ENCODE results near the gene SLC9A9. TPM values are rescaled to one million over a fixed set of nuclear protein-coding genes. Genes with fewer than 3 reads are reported as not detected.

SLC9A9 gene
- total and polyA plus RNA-seq, 9 of the 15 experiments (the other 6 are each of a cell fraction or from before 2014, with no cell fraction given) = 0.03 to 0.13 TPM; not detected in 7

DNA sequence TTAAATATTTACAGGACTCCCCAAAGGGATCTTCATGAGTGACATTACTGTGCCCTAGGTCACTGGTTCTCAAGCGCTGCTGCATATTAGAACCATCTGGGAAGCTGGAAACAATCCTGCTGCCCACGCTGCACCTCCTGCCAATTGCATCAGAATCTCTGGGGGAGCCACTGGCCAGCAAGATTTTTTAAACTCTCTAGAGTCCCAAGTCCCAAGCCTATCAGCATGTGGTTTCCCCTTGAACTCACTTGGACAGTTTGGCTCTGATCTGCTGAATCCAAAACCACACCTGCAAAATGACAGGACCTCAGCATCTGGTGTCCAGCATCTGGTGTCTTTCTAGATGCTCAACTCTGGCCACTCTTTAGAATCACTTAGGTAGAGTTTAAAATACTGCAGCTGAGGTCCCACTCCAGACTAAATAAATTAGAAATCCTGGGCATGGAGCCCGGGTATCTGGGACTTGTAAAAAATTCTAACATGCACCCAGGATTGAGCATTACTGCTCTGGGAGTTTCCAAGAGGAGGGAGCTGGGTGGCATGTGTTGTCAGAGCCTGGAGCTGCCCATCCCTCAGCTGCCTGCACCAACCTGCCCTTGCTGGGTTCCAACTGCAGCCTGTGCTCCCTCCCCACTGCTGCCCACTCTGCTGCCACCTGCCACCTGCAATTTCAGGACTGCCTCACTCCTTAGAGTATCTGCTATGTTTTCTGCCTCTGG lies 311.3 kb downstream of the SLC9A9 start (continued):
- TF ChIP-seq, protein P1, sequence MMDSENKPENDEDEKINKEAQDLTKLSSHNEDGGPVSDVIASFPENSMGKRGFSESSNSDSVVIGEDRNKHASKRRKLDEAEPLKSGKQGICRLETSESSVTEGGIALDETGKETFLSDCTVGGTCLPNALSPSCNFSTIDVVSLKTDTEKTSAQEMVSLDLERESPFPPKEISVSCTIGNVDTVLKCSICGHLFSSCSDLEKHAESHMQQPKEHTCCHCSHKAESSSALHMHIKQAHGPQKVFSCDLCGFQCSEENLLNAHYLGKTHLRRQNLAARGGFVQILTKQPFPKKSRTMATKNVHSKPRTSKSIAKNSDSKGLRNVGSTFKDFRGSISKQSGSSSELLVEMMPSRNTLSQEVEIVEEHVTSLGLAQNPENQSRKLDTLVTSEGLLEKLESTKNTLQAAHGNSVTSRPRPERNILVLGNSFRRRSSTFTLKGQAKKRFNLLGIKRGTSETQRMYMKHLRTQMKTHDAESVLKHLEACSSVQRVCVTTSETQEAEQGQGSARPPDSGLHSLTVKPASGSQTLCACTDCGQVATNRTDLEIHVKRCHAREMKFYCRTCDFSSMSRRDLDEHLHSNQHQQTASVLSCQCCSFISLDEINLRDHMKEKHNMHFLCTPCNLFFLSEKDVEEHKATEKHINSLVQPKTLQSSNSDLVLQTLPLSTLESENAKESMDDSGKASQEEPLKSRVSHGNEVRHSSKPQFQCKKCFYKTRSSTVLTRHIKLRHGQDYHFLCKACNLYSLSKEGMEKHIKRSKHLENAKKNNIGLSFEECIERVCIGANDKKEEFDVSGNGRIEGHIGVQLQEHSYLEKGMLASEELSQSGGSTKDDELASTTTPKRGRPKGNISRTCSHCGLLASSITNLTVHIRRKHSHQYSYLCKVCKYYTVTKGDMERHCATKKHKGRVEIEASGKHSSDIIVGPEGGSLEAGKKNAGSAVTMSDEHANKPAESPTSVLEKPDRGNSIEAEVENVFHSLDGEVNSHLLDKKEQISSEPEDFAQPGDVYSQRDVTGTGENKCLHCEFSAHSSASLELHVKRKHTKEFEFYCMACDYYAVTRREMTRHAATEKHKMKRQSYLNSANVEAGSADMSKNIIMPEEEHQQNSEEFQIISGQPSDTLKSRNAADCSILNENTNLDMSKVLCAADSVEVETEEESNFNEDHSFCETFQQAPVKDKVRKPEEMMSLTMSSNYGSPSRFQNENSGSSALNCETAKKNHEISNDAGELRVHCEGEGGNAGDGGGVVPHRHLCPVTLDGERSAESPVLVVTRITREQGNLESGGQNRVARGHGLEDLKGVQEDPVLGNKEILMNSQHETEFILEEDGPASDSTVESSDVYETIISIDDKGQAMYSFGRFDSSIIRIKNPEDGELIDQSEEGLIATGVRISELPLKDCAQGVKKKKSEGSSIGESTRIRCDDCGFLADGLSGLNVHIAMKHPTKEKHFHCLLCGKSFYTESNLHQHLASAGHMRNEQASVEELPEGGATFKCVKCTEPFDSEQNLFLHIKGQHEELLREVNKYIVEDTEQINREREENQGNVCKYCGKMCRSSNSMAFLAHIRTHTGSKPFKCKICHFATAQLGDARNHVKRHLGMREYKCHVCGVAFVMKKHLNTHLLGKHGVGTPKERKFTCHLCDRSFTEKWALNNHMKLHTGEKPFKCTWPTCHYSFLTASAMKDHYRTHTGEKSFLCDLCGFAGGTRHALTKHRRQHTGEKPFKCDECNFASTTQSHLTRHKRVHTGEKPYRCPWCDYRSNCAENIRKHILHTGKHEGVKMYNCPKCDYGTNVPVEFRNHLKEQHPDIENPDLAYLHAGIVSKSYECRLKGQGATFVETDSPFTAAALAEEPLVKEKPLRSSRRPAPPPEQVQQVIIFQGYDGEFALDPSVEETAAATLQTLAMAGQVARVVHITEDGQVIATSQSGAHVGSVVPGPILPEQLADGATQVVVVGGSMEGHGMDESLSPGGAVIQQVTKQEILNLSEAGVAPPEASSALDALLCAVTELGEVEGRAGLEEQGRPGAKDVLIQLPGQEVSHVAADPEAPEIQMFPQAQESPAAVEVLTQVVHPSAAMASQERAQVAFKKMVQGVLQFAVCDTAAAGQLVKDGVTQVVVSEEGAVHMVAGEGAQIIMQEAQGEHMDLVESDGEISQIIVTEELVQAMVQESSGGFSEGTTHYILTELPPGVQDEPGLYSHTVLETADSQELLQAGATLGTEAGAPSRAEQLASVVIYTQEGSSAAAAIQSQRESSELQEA (IDR thresholded peaks at IDR 0.05; ENCODE audit: low read depth) = no peak
- no peak for TF ChIP-seq ZNF778 (CRISPR knock-in tag; IDR thresholded peaks at IDR 0.05)
- TF ChIP-seq SP2 (IDR thresholded peaks at IDR 0.05; ENCODE audit: extremely low read depth, low read depth, low read length, poor library complexity, severe bottlenecking) = no peak
- no peak for TF ChIP-seq KAT7 (CRISPR knock-in tag; IDR thresholded peaks at IDR 0.05; ENCODE audit: borderline replicate concordance)
- no peak for TF ChIP-seq ZNF583 (CRISPR knock-in tag; IDR thresholded peaks at IDR 0.05)
- no peak for TF ChIP-seq RBM39 (optimal IDR thresholded peaks at IDR 0.05; ENCODE audit: low read depth, low read length)
- TF ChIP-seq POLR2AphosphoS5 (IDR thresholded peaks at IDR 0.05; ENCODE audit: control insufficient read depth, insufficient read depth, low read depth, low read length) = no peak
